GM18867 (cell line): ENCODE data around the gene MYBPHL.

ENCODE experiments used
- ATAC-seq: cut with Tn5 transposase; IDR thresholded peaks from one replicate; pipeline ENCODE4 v1.9.1; 2021; ENCODE audit warnings: mild to moderate bottlenecking, moderate library complexity; ENCODE audit not compliant: unreplicated experiment

MYBPHL gene

GRCh38 chr1:109281680-109282496, 24.9 kb downstream of the MYBPHL start:
- ATAC-seq = no peak

GRCh38 chr1:109280862-109281261, 25.9 kb downstream of the MYBPHL start:
- ATAC-seq = no peak

DNA sequence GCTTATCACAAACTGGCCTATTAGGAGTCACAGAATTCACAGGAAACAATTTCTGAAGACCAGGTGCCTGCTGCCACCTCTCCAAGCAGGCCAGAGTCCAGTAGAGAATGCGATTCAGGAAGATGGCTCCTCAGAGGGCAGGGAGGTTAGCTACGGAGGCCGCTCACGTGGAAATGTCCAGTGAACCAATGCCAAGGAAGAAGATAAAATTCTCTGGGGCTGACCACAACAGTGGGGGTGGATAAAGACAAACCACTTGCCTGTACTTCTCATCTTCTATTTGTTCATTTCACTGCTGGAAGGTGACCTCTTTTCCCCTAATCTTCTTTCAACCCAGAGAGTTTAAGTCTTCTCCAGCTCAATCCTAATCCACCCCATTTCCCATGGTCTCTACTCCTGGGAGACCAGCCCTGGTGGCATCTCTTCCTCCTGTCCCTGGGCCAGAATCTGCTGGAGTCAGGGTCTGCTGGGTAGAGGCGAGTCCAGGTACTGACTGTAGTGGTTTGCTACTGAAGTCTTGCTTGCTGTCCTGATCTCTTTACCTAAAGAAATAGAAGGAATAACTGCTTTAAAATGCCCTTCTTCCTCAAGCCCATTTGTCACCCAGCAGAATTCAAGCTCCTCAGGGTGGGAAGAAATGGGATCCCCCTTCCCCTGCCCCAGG, 27.1 kb downstream of the MYBPHL start:
- no peak for ATAC-seq

GRCh38 chr1:109277434-109278204, 29.2 kb downstream of the MYBPHL start:
- ATAC-seq = peak; percentile 85

DNA sequence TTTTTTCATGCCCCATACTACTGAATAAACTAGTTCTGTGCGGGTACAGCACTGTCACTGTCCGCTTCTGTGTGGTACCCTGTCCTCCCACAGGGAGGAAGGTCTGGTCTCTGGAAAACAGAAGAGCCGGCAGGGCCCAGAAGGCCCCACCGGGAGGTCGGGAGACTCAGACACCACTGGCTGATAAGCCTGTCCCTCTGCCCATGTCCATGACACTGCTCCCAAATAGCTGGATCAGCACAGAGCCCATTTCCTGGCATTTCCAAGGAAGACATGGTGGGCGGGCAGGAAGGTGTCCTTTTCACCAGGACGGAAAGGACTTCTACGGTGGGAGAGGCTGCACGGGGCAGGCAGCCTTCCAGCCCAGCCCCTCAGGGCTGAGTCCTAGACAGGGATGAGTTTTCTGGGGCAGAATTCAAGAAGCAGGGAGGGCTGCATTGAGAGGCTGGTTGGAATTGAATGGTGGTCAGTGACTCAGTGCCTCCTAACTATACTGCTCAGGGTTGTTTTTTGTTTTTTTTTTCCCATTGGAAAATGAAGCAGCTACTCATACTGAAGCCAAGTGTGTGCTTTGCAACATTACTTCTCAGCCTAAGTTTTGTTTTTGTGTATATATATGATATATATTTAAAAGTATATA, 31.0 kb downstream of the MYBPHL start:
- no peak for ATAC-seq

- ATAC-seq = no peak
Measured at GRCh38 chr1:109274533-109275476, 32.0 kb downstream of the MYBPHL start.

DNA sequence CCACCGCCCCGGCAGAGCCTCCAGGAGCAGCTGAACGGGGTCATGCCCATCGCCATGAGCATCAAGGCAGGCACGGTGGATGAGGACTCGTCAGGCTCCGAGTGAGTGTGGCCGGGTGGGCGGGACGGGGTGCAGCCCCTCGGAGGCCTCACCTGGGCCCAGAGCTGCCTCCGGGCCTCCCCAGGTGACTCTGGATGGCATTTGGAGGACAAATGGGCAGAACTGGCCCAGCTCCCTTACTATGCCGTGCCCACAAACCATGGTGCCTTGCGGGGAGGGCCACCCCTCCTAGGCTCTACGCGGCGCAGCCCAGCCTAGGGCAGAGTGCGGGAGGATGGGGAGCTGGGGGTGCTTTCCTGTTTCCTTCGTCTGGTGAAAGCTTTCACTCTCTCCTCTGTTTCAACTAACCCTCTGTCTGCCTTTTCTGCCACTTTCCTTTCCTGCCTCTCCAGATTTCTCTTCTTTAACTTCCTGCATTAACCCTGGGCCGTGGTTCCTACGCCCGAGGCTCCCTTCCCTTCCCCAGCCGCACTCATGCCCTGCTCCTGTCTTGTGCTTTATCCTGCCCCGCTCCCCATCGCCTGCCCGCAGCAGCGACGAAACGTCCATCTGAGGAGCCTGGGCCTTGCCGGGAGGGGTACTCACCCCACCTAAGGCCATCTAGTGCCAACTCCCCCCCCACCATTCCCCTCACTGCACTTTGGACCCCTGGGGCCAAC, 33.1 kb downstream of the MYBPHL start:
- ATAC-seq = no peak

GRCh38 chr1:109272831-109273547, 33.8 kb downstream of the MYBPHL start:
- no peak for ATAC-seq

DNA sequence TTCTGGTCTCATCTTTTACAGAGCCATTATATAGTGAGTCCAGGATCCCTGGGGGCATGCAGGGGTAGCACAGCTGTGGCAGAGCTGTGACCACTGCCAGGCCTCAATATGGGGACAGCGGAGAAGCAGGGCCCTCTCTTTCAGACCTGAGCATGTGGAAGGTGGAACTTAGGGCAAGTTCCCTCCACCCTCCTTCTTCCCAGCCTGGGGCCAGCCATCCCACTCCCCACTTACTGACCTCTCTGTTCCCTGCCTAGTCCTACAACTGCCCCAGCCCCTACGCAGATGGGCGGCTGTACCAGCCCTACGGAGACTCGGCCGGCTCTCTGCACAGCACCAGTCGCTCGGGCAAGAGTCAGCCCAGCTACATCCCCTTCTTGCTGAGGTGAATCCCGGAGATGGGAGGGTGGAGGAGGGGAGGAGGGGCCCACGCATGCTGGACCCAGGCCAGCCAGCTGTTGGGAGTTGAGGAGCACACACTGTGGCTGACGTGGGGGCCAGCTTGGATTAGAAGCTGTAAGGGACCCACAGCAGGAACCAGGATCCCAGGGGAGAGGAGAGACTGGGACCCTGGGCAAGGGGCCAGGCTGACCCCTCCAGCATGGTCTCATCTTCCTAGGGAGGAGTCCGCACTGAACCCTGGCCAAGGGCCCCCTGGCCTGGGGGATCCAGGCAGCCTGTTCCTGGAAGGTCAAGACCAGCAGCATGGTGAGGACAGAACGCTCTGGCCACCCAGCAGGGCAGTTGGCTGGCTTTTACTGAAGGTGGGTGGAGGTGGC, 34.6 kb downstream of the MYBPHL start:
- no peak for ATAC-seq

DNA sequence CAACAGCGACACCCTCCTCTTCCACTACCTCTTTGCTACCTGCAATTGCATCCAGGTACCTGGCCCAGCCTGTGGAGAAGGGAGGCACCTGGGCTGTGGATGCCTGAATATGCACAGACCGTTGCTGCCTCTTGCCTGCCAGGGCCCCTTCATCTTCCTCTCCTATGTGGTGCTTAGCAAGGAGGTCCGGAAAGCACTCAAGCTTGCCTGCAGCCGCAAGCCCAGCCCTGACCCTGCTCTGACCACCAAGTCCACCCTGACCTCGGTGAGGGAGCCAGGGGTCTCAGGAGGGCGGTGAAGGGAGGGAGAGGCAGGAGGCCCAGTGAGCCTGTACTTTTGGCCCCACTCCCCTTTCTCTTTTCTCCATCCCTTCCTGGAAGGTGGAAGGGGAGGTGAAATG, 35.4 kb downstream of the MYBPHL start:
- no peak for ATAC-seq

- ATAC-seq = no peak
Measured at GRCh38 chr1:109270623-109271317, 36.0 kb downstream of the MYBPHL start.

GRCh38 chr1:109269981-109270622, 36.7 kb downstream of the MYBPHL start:
- ATAC-seq = no peak

GRCh38 chr1:109269212-109269980, 37.4 kb downstream of the MYBPHL start:
- no peak for ATAC-seq

- ATAC-seq = no peak
Measured at GRCh38 chr1:109268431-109269211, 38.2 kb downstream of the MYBPHL start.

DNA sequence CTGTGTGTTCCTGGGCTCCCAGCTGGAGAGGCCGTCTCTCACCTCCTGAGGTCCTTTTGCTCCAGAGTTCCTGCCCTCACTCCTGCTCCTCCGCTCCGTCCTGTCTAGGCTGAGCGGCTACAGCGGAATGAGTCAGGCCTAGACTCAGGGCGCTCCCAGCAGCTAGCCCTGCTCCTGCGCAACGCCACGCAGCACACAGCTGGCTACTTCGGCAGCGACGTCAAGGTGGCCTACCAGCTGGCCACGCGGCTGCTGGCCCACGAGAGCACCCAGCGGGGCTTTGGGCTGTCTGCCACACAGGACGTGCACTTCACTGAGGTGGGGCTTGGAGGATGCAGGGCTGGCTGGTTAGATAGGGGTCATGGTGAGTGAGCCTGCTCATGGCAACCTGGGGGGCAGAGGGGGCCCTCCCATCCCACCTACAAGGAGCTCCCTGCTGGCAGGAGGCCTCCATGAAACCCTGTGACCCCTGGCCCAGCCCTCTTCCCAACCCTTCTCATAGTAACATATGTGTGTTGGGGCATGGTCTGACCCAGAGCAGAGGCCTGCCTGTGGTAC, 39.0 kb downstream of the MYBPHL start:
- ATAC-seq = no peak
